NCI-H510A treated with DMSO at 0.1 percent for 48 hours (cell line): ENCODE data around the gene HAUS3.
A peak's percentile ranks its signal among the peaks of the same experiment; 100 is the strongest.
"Not testable (repeated sequence)": the region's sequence is repeated elsewhere in the genome, so short reads cannot be mapped to it uniquely, and the experiment has no call there.

Experiments
- DNase-seq: peaks from one replicate; lab custom pipeline; 2025; lab: John Stamatoyannopoulos, UW

The HAUS3 gene

GRCh38 chr4:2251795-2252529 is 10.0 kb upstream of the HAUS3 start:
- no peak for DNase-seq

- DNase-seq: no peak
Observed at GRCh38 chr4:2251073-2251794, 9.3 kb upstream of the HAUS3 start.

- DNase-seq: no peak
Observed at GRCh38 chr4:2250357-2251072, 8.6 kb upstream of the HAUS3 start.

GRCh38 chr4:2249526-2250356 is 7.8 kb upstream of the HAUS3 start:
- no peak for DNase-seq

- DNase-seq: no peak
Observed at GRCh38 chr4:2248821-2249261, 6.9 kb upstream of the HAUS3 start.

GRCh38 chr4:2248044-2248780 is 6.3 kb upstream of the HAUS3 start:
- DNase-seq: no peak

- DNase-seq: no peak
Observed at GRCh38 chr4:2247128-2248043, 5.5 kb upstream of the HAUS3 start.

GRCh38 chr4:2246384-2247127 is 4.6 kb upstream of the HAUS3 start:
- DNase-seq: no peak

- DNase-seq: no peak
Observed at GRCh38 chr4:2245787-2246275, 3.9 kb upstream of the HAUS3 start.

GRCh38 chr4:2245057-2245786 is 3.3 kb upstream of the HAUS3 start:
- DNase-seq: no peak

- DNase-seq: no peak
Observed at GRCh38 chr4:2243681-2244380, 1.9 kb upstream of the HAUS3 start.

GRCh38 chr4:2241003-2241402 is 918 bp downstream of the HAUS3 start:
- no peak for DNase-seq

GRCh38 chr4:2236944-2237666 is 4.8 kb downstream of the HAUS3 start:
- no peak for DNase-seq

GRCh38 chr4:2231082-2231481 is 10.8 kb downstream of the HAUS3 start:
- no peak for DNase-seq

GRCh38 chr4:2226261-2226660 is 15.7 kb downstream of the HAUS3 start:
- DNase-seq: no peak

GRCh38 chr4:2222838-2223237 is 19.1 kb downstream of the HAUS3 start:
- DNase-seq: peak; percentile 52

GRCh38 chr4:2221378-2221777 is 20.5 kb downstream of the HAUS3 start:
- DNase-seq: not testable (repeated sequence)
